ENCODE measurements around the gene WASL. TPM values are rescaled to one million over a fixed set of nuclear protein-coding genes. Genes with fewer than 3 reads are reported as not detected.

Gene WASL
- total RNA-seq, 2 experiments from 2014 or later, result 4.4 to 6.3 TPM

DNA sequence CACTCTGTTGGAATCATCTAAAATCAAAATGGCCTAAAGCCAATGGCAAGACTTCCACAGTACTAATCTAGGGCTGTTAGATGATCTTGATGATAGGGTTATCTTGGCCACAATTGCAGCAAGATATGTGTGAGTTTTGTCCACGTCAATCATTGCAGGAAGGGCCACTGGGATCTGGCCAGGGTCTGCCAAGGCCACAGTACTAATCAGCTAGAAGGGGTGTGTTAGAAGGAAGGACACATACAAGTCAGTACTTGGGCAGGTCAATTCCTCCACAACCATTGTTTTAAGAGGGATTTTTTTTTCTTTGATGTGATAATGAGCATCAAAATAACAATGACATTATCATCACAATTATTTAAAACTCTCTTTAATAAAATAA is 91.5 kb downstream of the WASL start:
- no peaks in the 10 kb centered on the region for H3K4me1 ChIP-seq (ENCODE audit: insufficient read depth, low read length, poor library complexity, severe bottlenecking)
- no peak overlapping the region for H3K27ac ChIP-seq (ENCODE audit: low read depth, low read length, poor library complexity, severe bottlenecking)
- ChIA-PET CTCF (ENCODE audit: unreplicated experiment) (no interaction called here), POLR2A (interaction anchor here (0.6 to 0.8 kb wide), 4 partner anchors 9 to 1173 kb away, joined by 3 to 9 read pairs (median 6); no protein-coding TSS in a partner anchor)
- TF ChIP-seq EZH2phosphoT487 (IDR thresholded peaks at IDR 0.05; ENCODE audit: borderline replicate concordance, low read depth, low read length), result no peak
- TF ChIP-seq, protein P1, sequence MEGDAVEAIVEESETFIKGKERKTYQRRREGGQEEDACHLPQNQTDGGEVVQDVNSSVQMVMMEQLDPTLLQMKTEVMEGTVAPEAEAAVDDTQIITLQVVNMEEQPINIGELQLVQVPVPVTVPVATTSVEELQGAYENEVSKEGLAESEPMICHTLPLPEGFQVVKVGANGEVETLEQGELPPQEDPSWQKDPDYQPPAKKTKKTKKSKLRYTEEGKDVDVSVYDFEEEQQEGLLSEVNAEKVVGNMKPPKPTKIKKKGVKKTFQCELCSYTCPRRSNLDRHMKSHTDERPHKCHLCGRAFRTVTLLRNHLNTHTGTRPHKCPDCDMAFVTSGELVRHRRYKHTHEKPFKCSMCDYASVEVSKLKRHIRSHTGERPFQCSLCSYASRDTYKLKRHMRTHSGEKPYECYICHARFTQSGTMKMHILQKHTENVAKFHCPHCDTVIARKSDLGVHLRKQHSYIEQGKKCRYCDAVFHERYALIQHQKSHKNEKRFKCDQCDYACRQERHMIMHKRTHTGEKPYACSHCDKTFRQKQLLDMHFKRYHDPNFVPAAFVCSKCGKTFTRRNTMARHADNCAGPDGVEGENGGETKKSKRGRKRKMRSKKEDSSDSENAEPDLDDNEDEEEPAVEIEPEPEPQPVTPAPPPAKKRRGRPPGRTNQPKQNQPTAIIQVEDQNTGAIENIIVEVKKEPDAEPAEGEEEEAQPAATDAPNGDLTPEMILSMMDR (conservative IDR thresholded peaks at IDR 0.05; ENCODE audit: low read length), result no peak
- no peaks in the 10 kb centered on the region for H3K9me2 ChIP-seq (ENCODE audit: insufficient read depth, low read length)
- no peak overlapping the region for H3K4me3 ChIP-seq (ENCODE audit: low read depth, low read length, poor library complexity, severe bottlenecking)
- DNase-seq (ENCODE audit: low spot score), result no peak
- no peak overlapping the region for H2AFZ ChIP-seq (ENCODE audit: low read length)
- no peak overlapping the region for H3K4me2 ChIP-seq (ENCODE audit: low read length)
- BruUV-seq (replicated peaks), result no TSS peak
- no peaks in the 10 kb centered on the region for H3K36me3 ChIP-seq (ENCODE audit: insufficient read depth, low read length)
- H3K9me3 ChIP-seq (ENCODE audit: low read length), result no peaks in the 10 kb centered on the region
- H3K79me2 ChIP-seq (ENCODE audit: insufficient read depth, low read depth, low read length), result no peaks in the 10 kb centered on the region
- no peaks in the 10 kb centered on the region for H4K20me1 ChIP-seq (ENCODE audit: insufficient read depth, low read length)
- intact Hi-C loops (cut with micrococcal nuclease; ENCODE audit: unreplicated experiment), result no loop called here

DNA sequence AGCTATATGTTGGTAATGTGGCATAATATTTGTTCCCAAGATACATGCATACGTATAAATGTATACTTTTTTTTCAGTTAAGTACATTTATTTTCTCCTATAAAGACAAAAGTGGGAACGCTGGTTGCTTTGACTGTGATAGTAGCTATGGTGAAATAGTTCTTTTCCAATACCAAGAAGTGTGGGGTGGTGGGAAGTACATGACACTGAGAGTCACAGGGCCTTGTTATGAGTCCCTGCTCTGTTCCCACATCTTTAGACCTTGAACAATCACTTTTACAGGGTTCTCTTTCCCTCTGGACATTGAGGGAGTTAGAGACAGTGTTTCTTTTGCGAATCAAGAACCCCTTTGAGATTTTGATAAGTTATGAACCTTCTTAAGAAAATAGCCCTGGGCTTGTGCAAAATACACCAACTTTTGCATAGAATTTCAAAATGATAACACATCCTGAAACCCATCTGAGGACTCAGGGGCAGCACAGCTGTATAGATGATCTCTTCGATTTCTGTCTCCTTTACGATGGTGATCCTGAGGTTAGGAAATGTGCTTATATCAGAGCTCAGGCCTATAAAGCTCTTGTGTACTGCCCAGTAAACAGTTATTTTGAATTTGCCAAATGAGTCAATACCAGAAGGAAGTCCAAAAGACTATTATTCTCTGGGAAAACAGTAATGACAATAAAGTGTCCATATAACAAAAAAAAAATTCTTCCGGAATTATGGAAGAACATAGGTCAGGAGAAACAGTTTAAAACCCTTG is 92.1 kb downstream of the WASL start:
- no TSS peak for BruUV-seq (replicated peaks)
- H3K27ac ChIP-seq (ENCODE audit: low read depth, low read length, poor library complexity, severe bottlenecking), result no peak overlapping the region
- H3K4me1 ChIP-seq (ENCODE audit: insufficient read depth, low read length, poor library complexity, severe bottlenecking), result no peaks in the 10 kb centered on the region
- intact Hi-C loops (cut with micrococcal nuclease; ENCODE audit: unreplicated experiment), result no loop called here
- H3K4me2 ChIP-seq (ENCODE audit: low read length), result no peak overlapping the region
- ChIA-PET CTCF (ENCODE audit: unreplicated experiment) (no interaction called here), POLR2A (interaction anchor here (0.6 to 1.8 kb wide), 3 partner anchors 11 to 33 kb away, joined by 3 to 5 read pairs (median 4); no protein-coding TSS in a partner anchor)
- TF ChIP-seq EZH2phosphoT487 (IDR thresholded peaks at IDR 0.05; ENCODE audit: borderline replicate concordance, low read depth, low read length), result no peak
- TF ChIP-seq, protein P1 (conservative IDR thresholded peaks at IDR 0.05; ENCODE audit: low read length), result no peak
- H3K36me3 ChIP-seq (ENCODE audit: insufficient read depth, low read length), result no peaks in the 10 kb centered on the region
- no peak overlapping the region for H3K4me3 ChIP-seq (ENCODE audit: low read depth, low read length, poor library complexity, severe bottlenecking)
- DNase-seq (ENCODE audit: low spot score), result no peak
- no peaks in the 10 kb centered on the region for H3K9me2 ChIP-seq (ENCODE audit: insufficient read depth, low read length)
- H3K79me2 ChIP-seq (ENCODE audit: insufficient read depth, low read depth, low read length), result no peaks in the 10 kb centered on the region
- H4K20me1 ChIP-seq (ENCODE audit: insufficient read depth, low read length), result no peaks in the 10 kb centered on the region
- H2AFZ ChIP-seq (ENCODE audit: low read length), result no peak overlapping the region
- H3K9me3 ChIP-seq (ENCODE audit: low read length), result no peaks in the 10 kb centered on the region

DNA sequence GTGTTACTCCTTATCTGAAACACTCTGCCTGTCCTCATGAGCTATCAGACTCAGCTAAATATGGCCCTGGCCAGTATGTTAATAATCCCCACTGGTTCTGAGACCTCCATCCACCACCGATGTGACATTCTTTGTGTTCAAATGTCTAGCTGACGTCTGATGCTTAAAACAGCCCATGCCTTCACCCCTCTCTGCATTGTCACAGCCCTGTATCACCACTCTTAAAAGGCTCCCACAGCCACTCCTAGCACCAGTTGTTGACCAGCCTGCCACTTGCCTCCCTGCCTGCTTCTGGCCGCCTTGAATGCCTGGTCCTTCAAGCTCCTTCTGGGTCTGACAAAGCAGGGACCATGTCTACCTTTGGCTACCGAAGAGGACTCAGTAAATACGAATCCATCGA is 93.2 kb downstream of the WASL start, which contains the start of gene LMOD2:
TSS of gene LMOD2 (plus strand) at position 253 of the 400 bp plus-strand sequence. CDS start at position 351, 98 bp downstream.
- no peak for DNase-seq (ENCODE audit: low spot score)
- POLR2A ChIA-PET, result interaction anchor here (1.8 kb wide), 1 partner anchor 11 kb away, joined by 4 read pairs; no protein-coding TSS in a partner anchor

More for the DNA sequence above, 93.2 kb downstream of the WASL start, which contains the start of gene LMOD2:
- no peaks in the 10 kb centered on the region for H3K4me1 ChIP-seq (ENCODE audit: insufficient read depth, low read length, poor library complexity, severe bottlenecking)
- no peak within 1 kb of the TSS for H3K4me2 ChIP-seq (ENCODE audit: low read length)
- H3K4me3 ChIP-seq (ENCODE audit: low read depth, low read length, poor library complexity, severe bottlenecking), result no peak within 1 kb of the TSS
- no peak within 1 kb of the TSS for H3K27ac ChIP-seq (ENCODE audit: low read depth, low read length, poor library complexity, severe bottlenecking)
- no peak for TF ChIP-seq EZH2phosphoT487 (IDR thresholded peaks at IDR 0.05; ENCODE audit: borderline replicate concordance, low read depth, low read length)
- TF ChIP-seq, protein P1 (conservative IDR thresholded peaks at IDR 0.05; ENCODE audit: low read length), result no peak
- H4K20me1 ChIP-seq (ENCODE audit: insufficient read depth, low read length), result no peaks in the 10 kb centered on the region
- no peak within 1 kb of the TSS for H2AFZ ChIP-seq (ENCODE audit: low read length)
- no TSS peak for BruUV-seq (replicated peaks)
- H3K36me3 ChIP-seq (ENCODE audit: insufficient read depth, low read length), result no peaks in the 10 kb centered on the region
- H3K9me2 ChIP-seq (ENCODE audit: insufficient read depth, low read length), result no peaks in the 10 kb centered on the region
- H3K79me2 ChIP-seq (ENCODE audit: insufficient read depth, low read depth, low read length), result no peaks in the 10 kb centered on the region
- H3K9me3 ChIP-seq (ENCODE audit: low read length), result no peaks in the 10 kb centered on the region
- CTCF ChIA-PET (ENCODE audit: unreplicated experiment), result no interaction called here
- intact Hi-C loops (cut with micrococcal nuclease; ENCODE audit: unreplicated experiment), result no loop called here
